CD14-positive monocyte (primary cell): ENCODE data around the gene LINGO4. TPM values are rescaled to one million over a fixed set of nuclear protein-coding genes. Genes with fewer than 3 reads are reported as not detected.

Source experiments
- DNase-seq, 3 donors: peaks; one replicate each; pipeline ENCODE4 v3.0.0-alpha.2; 2011 to 2022
- H2AFZ ChIP-seq: 2 replicates; pipeline ENCODE4 v1.6.0; 2012; ENCODE audit warnings: mild to moderate bottlenecking, low read depth, low read length, inconsistent platforms; ENCODE audit not compliant: insufficient read depth, poor library complexity, severe bottlenecking
- H3K27ac ChIP-seq, 2 donors: 1 replicate in 1 of 2; 2 replicates in 1 of 2; pipeline ENCODE4 v1.5.1; 2012 to 2013; ENCODE audit warnings: low read length in 2 of 2, control low read depth in 1 of 2, inconsistent platforms in 1 of 2, low read depth in 1 of 2, mild to moderate bottlenecking in 1 of 2
- H3K27me3 ChIP-seq, 2 donors: one replicate each; pipeline versions ENCODE4 v1.6.0 to v1.6.1; 2011 to 2013; ENCODE audit warnings: low read length in 2 of 2; ENCODE audit not compliant: control insufficient read depth in 2 of 2, insufficient read depth in 2 of 2
- H3K36me3 ChIP-seq, 2 donors: replicated peaks in 1 of 2; 1 replicate in 1 of 2; 2 replicates in 1 of 2; pipeline versions ENCODE4 v1.5.1 to v1.6.1; 2012 to 2013; ENCODE audit warnings: low read length in 2 of 2, control low read depth in 1 of 2, inconsistent platforms in 1 of 2, mild to moderate bottlenecking in 1 of 2; ENCODE audit not compliant: insufficient read depth in 2 of 2, control insufficient read depth in 1 of 2
- H3K4me1 ChIP-seq, 2 donors: 1 replicate in 1 of 2; 2 replicates in 1 of 2; pipeline versions ENCODE4 v1.5.1 to v1.6.1; 2012 to 2013; ENCODE audit warnings: low read length in 2 of 2, control low read depth in 1 of 2, inconsistent platforms in 1 of 2, mild to moderate bottlenecking in 1 of 2, moderate library complexity in 1 of 2; ENCODE audit not compliant: insufficient read depth in 2 of 2, control insufficient read depth in 1 of 2
- H3K4me2 ChIP-seq: replicated peaks from 2 replicates; pipeline ENCODE3; 2012; ENCODE audit warnings: low read length, moderate library complexity, mild to moderate bottlenecking; ENCODE audit not compliant: poor library complexity, severe bottlenecking; ENCODE audit errors: extremely low read depth
- H3K4me3 ChIP-seq, 3 experiments: fragments of 200-600 bp in 1 of 3; sonication (generic) in 1 of 3; replicated peaks in 1 of 3; 1 replicate in 2 of 3; 2 replicates in 1 of 3; pipeline ENCODE4 v1.5.1; 2011 to 2013; ENCODE audit warnings: low read length in 3 of 3, mild to moderate bottlenecking in 3 of 3, control low read depth in 2 of 3, low read depth in 2 of 3, inconsistent platforms in 1 of 3, moderate library complexity in 1 of 3
- H3K79me2 ChIP-seq: 2 replicates; pipeline ENCODE4 v1.6.0; 2012; ENCODE audit warnings: mild to moderate bottlenecking, control low read depth, inconsistent platforms, low read length, moderate library complexity; ENCODE audit not compliant: insufficient read depth
- H3K9ac ChIP-seq: 2 replicates; pipeline ENCODE4 v1.6.0; 2017; ENCODE audit warnings: low read length, mild to moderate bottlenecking; ENCODE audit not compliant: insufficient read depth, poor library complexity, severe bottlenecking
- H3K9me3 ChIP-seq, 2 donors: replicated peaks in 1 of 2; 1 replicate in 1 of 2; 2 replicates in 1 of 2; pipeline versions ENCODE4 v1.5.1 to v1.6.1; 2012 to 2013; ENCODE audit warnings: low read length in 2 of 2, control low read depth in 1 of 2; ENCODE audit not compliant: control insufficient read depth in 1 of 2, insufficient read depth in 1 of 2
- H4K20me1 ChIP-seq: 2 replicates; pipeline ENCODE4 v1.6.0; 2012; ENCODE audit warnings: mild to moderate bottlenecking, low read length, control low read depth, moderate library complexity; ENCODE audit not compliant: insufficient read depth
- H3K27ac Mint-ChIP-seq, 7 donors: one replicate each; pipeline ENCODE4 v1.8.0; 2020; ENCODE audit warnings: mild to moderate bottlenecking in 7 of 7, mixed read lengths in 7 of 7, moderate library complexity in 6 of 7, inconsistent platforms in 2 of 7
- H3K27me3 Mint-ChIP-seq, 3 donors: one replicate each; pipeline ENCODE4 v1.8.0; 2021 to 2022; ENCODE audit warnings: low read depth in 3 of 3, mild to moderate bottlenecking in 3 of 3, mixed read lengths in 3 of 3, moderate library complexity in 3 of 3, inconsistent platforms in 1 of 3
- H3K36me3 Mint-ChIP-seq, 2 donors: one replicate each; pipeline ENCODE4 v1.8.0; 2020; ENCODE audit warnings: mixed read lengths in 2 of 2, inconsistent platforms in 1 of 2, mild to moderate bottlenecking in 1 of 2
- H3K4me1 Mint-ChIP-seq: one replicate; pipeline ENCODE4 v1.8.0; 2020; ENCODE audit warnings: mild to moderate bottlenecking, mixed read lengths
- H3K4me3 Mint-ChIP-seq, 2 donors: one replicate each; pipeline ENCODE4 v1.8.0; 2020; ENCODE audit warnings: mild to moderate bottlenecking in 2 of 2, mixed read lengths in 2 of 2, moderate library complexity in 1 of 2
- H3K9me3 Mint-ChIP-seq, 7 donors: one replicate each; pipeline ENCODE4 v1.8.0; 2020 to 2022; ENCODE audit warnings: mixed read lengths in 7 of 7, mild to moderate bottlenecking in 6 of 7, moderate library complexity in 6 of 7, inconsistent platforms in 2 of 7
- CTCF ChIP-seq: fragments of 200-600 bp; IDR thresholded peaks from one replicate; pipeline ENCODE4 v1.8.0; 2022; ENCODE audit warnings: antibody characterized with exemption, mild to moderate bottlenecking
- WGBS: methylation state at CpG from one replicate; pipeline ENCODE4 v1.1.5; 2013; ENCODE audit warnings: missing lambda C conversion rate; ENCODE audit not compliant: insufficient coverage; 5-methylcytosine and 5-hydroxymethylcytosine counted together
- intact Hi-C, 2 donors: fragments of 100-400 bp; cut with micrococcal nuclease; formaldehyde crosslinking; loops; one replicate each; pipeline versions ENCODE4 v1.15.0 to v1.15.1; 2023
- polyA plus RNA-seq, 3 donors: library from polyadenylated mRNA; depleted of rRNA in 1 of 3; unstranded in 2 of 3; stranded (reverse) in 1 of 3; fragments of 300-500 nt in 2 of 3; fragments of >200 nt in 1 of 3; fragmentation: Illumina TruSeq in 2 of 3; gene quantifications; 1 replicate in 2 of 3; 2 replicates in 1 of 3; pipeline ENCODE4 v1.2.3, GENCODE V29; 2012 to 2021

Gene LINGO4
- polyA plus RNA-seq, 3 donors: not detected

DNA sequence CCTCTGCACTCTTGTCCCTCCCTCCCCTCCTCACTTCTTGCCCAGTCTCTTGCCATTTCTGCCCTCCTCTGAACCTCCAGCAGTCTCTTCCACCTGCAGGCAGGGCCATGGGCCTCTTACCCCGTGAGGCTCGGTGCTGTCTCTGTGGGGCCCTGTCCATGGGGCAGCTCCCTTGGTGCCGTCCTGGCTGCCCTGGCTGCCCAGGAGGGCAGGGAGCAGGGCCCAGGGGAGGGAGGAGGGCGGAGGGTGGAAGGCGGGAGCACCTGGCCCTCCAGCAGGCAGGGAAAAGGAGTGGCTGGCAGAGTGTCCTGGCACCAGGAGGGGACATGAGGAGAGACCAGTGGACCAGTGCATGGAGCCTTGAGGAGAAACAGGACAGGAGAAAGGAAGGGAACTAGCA is 26.4 kb upstream of the LINGO4 start, which contains the start of gene RORC:
RORC (minus strand) TSS at position 198 of the 400 bp plus-strand sequence; CDS start at position 160, 38 bp downstream.
- H3K4me1 ChIP-seq: peaks cover 66 to 93% of the 10 kb centered on the region in 2 donors
- H4K20me1 ChIP-seq: no peaks in the 10 kb centered on the region
- H3K27ac ChIP-seq: no peak within 1 kb of the TSS
- H3K9me3 ChIP-seq: no peaks in the 10 kb centered on the region
- peaks cover 1 to 22% (median 8%) of the 10 kb centered on the region in 3 donors for H3K27me3 Mint-ChIP-seq
- no peak for TF ChIP-seq CTCF
- peaks cover 0 to 2% (median 0%) of the 10 kb centered on the region in 7 donors for H3K9me3 Mint-ChIP-seq
- no peaks in the 10 kb centered on the region for H3K36me3 ChIP-seq
- WGBS: 92% methylated on average over 2 of the region's 5 CpGs
- intact Hi-C loops: no loop called here
- H3K4me3 ChIP-seq: no peak within 1 kb of the TSS
- H3K36me3 Mint-ChIP-seq: peaks cover 0 to 2% of the 10 kb centered on the region in 2 donors
- H3K4me1 Mint-ChIP-seq: peaks cover 85% of the 10 kb centered on the region
- peak within 1 kb of the TSS in 1 of 7 donors; percentile 36 for H3K27ac Mint-ChIP-seq
- no peaks in the 10 kb centered on the region for H3K79me2 ChIP-seq
- no peak within 1 kb of the TSS for H3K4me3 Mint-ChIP-seq
- H3K27me3 ChIP-seq: peaks cover 0 to under 1% of the 10 kb centered on the region in 2 donors
- no peak within 1 kb of the TSS for H3K4me2 ChIP-seq
- no peak for DNase-seq
- H3K9ac ChIP-seq: peak within 1 kb of the TSS; percentile 15
- peak within 1 kb of the TSS; percentile 41 for H2AFZ ChIP-seq

DNA sequence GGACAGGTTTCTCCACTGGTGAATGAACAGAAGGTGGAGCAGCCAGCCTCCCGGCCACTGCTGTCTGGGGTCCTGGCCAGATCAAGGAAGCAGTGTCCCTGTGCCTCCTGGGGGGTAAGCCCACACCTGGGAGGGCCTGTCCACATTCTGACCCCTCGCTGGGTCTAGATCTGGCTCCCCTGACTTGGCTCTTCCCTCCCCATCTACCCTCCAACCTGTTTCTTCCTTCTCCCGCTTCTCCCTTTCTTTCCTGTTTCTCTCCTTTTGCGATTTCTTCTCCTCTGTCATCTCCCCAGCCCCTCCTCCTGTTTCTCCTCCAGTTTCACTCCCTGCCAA is 26.0 kb upstream of the LINGO4 start:
- 65% methylated on average over 4 of the region's 4 CpGs for WGBS
- no peak for DNase-seq
- peaks cover 66 to 89% of the 10 kb centered on the region in 2 donors for H3K4me1 ChIP-seq
- Mint-ChIP-seq H3K9me3 (no peaks in the 10 kb centered on the region), H3K27me3 (peaks cover 1 to 18% (median 4%) of the 10 kb centered on the region in 3 donors), H3K4me1 (peaks cover 81% of the 10 kb centered on the region), H3K27ac (peak overlapping the region in 1 of 7 donors; percentile 36), H3K4me3 (no peak overlapping the region), H3K36me3 (no peaks in the 10 kb centered on the region)
- H3K79me2 ChIP-seq: no peaks in the 10 kb centered on the region
- no peak overlapping the region for H3K4me2 ChIP-seq
- no peaks in the 10 kb centered on the region for H3K27me3 ChIP-seq
- H4K20me1 ChIP-seq: no peaks in the 10 kb centered on the region
- H3K27ac ChIP-seq: no peak overlapping the region
- H3K36me3 ChIP-seq: no peaks in the 10 kb centered on the region
- intact Hi-C loops: no loop called here
- no peak overlapping the region for H3K9ac ChIP-seq
- no peak overlapping the region for H3K4me3 ChIP-seq
- TF ChIP-seq CTCF: no peak
- no peaks in the 10 kb centered on the region for H3K9me3 ChIP-seq
- H2AFZ ChIP-seq: peak overlapping the region; percentile 23
